OCI-LY7 (cell line): Measurements from ENCODE around the gene STAP2.

Experiments
- CTCF ChIP-seq: fragments of 200-600 bp; sonication (generic); conservative IDR thresholded peaks from 2 replicates; pipeline ENCODE4 v1.5.1; 2014; ENCODE audit warnings: mild to moderate bottlenecking, antibody characterized with exemption, low read length, moderate library complexity, mixed read lengths
- EZH2phosphoT487 ChIP-seq: fragments of 200-600 bp; sonication (generic); IDR thresholded peaks from 2 replicates; pipeline ENCODE4 v1.6.1; 2018; ENCODE audit warnings: low read depth, borderline replicate concordance, mild to moderate bottlenecking, mixed run types, antibody characterized with exemption, low read length, moderate library complexity, mixed read lengths

- TF ChIP-seq CTCF (no peak), EZH2phosphoT487 (no peak)
Observed at GRCh38 chr19:4337906-4338440, 654 bp downstream of the STAP2 start.
